ENCODE results near the gene CDK6.

DNA sequence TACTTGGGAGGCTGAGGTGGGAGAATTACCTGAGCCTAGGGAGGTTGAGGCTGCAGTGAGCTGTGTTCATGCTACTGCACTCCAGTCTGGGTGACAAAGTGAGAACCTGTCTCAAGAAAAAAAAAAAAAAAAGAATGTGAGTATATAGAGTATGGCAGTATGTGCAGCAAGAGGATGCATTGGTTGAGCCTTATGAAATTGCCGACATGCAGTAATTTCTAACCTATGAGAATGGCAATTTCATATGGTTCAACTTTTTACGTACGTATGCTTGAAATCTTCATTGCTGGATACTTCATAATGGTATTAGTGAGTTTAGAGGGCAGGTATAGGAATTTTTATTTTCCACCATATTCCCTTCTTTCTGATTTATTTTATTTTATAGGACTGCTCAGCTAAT lies 241.6 kb downstream of the CDK6 start:
- TF ChIP-seq, protein P1, sequence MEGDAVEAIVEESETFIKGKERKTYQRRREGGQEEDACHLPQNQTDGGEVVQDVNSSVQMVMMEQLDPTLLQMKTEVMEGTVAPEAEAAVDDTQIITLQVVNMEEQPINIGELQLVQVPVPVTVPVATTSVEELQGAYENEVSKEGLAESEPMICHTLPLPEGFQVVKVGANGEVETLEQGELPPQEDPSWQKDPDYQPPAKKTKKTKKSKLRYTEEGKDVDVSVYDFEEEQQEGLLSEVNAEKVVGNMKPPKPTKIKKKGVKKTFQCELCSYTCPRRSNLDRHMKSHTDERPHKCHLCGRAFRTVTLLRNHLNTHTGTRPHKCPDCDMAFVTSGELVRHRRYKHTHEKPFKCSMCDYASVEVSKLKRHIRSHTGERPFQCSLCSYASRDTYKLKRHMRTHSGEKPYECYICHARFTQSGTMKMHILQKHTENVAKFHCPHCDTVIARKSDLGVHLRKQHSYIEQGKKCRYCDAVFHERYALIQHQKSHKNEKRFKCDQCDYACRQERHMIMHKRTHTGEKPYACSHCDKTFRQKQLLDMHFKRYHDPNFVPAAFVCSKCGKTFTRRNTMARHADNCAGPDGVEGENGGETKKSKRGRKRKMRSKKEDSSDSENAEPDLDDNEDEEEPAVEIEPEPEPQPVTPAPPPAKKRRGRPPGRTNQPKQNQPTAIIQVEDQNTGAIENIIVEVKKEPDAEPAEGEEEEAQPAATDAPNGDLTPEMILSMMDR (IDR thresholded peaks at IDR 0.05): no peak
- TF ChIP-seq POLR2A (IDR thresholded peaks at IDR 0.05): no peak

Data from lower leg skin (tissue), 3 donors.